Activated CD4-positive, alpha-beta memory T cell treated with anti-CD3 and anti-CD28 coated beads, Interleukin-2, amount 10 ng/mL, durations not matched to agents 7 days and 5 days (primary cell): ENCODE measurements around the gene KLHL26. TPM values are rescaled to one million over a fixed set of nuclear protein-coding genes. Genes with fewer than 3 reads are reported as not detected.

Source experiments
- CTCF ChIA-PET: fragments of 350-600 bp; sonication (Branson Sonifier 250); formaldehyde crosslinking; loops from one replicate; lab custom pipeline; 2021; ENCODE audit warnings: antibody characterized with exemption, inconsistent platforms; lab: Charles Lee
- POLR2A ChIA-PET: fragments of 350-600 bp; sonication (Branson Sonifier 250); formaldehyde crosslinking; loops from one replicate; lab custom pipeline; 2021; ENCODE audit warnings: antibody characterized with exemption; lab: Charles Lee
- DNase-seq: peaks from one replicate; pipeline ENCODE4 v3.0.0-alpha.2; 2020
- H3K27ac Mint-ChIP-seq: one replicate; pipeline ENCODE4 v1.8.0; 2021; ENCODE audit warnings: mild to moderate bottlenecking, mixed read lengths
- H3K27me3 Mint-ChIP-seq: one replicate; pipeline ENCODE4 v1.8.0; 2021; ENCODE audit warnings: mixed read lengths
- H3K36me3 Mint-ChIP-seq: one replicate; pipeline ENCODE4 v1.8.0; 2021; ENCODE audit warnings: low read depth, mixed read lengths
- H3K4me1 Mint-ChIP-seq: one replicate; pipeline ENCODE4 v1.8.0; 2021; ENCODE audit warnings: mixed read lengths
- H3K4me3 Mint-ChIP-seq: one replicate; pipeline ENCODE4 v1.8.0; 2021; ENCODE audit warnings: mild to moderate bottlenecking, mixed read lengths
- H3K9me3 Mint-ChIP-seq: one replicate; pipeline ENCODE4 v1.8.0; 2021; ENCODE audit warnings: mixed read lengths
- total RNA-seq, 2 experiments: library from RNA; stranded (reverse); gene quantifications; one replicate each; pipeline ENCODE4 v1.2.3, GENCODE V29; 2021

KLHL26 gene
- total RNA-seq, 2 experiments from 2014 or later: 10.8 to 11.0 TPM

GRCh38 chr19:18650021-18650390, 13.2 kb downstream of the KLHL26 start:
- no peak for DNase-seq
- Mint-ChIP-seq H3K9me3 (no peaks in the 10 kb centered on the region), H3K27ac (no peak overlapping the region), H3K4me3 (no peak overlapping the region), H3K36me3 (no peaks in the 10 kb centered on the region), H3K27me3 (no peaks in the 10 kb centered on the region), H3K4me1 (no peaks in the 10 kb centered on the region)
- ChIA-PET POLR2A (no interaction called here), CTCF (no interaction called here)

GRCh38 chr19:18650468-18651041, 13.7 kb downstream of the KLHL26 start:
- ChIA-PET POLR2A (no interaction called here), CTCF (no interaction called here)
- Mint-ChIP-seq H3K4me3 (no peak overlapping the region), H3K4me1 (no peaks in the 10 kb centered on the region), H3K9me3 (no peaks in the 10 kb centered on the region), H3K36me3 (no peaks in the 10 kb centered on the region), H3K27me3 (no peaks in the 10 kb centered on the region), H3K27ac (no peak overlapping the region)
- no peak for DNase-seq

- H3K36me3 Mint-ChIP-seq: no peaks in the 10 kb centered on the region
- POLR2A ChIA-PET: no interaction called here
Measured at GRCh38 chr19:18651300-18651699, 14.5 kb downstream of the KLHL26 start.

GRCh38 chr19:18651733-18652132, 14.9 kb downstream of the KLHL26 start:
- ChIA-PET CTCF (no interaction called here), POLR2A (no interaction called here)
- Mint-ChIP-seq H3K9me3 (no peaks in the 10 kb centered on the region), H3K36me3 (no peaks in the 10 kb centered on the region), H3K27me3 (no peaks in the 10 kb centered on the region), H3K4me3 (no peak overlapping the region), H3K4me1 (no peaks in the 10 kb centered on the region), H3K27ac (no peak overlapping the region)
- no peak for DNase-seq

More at GRCh38 chr19:18651300-18651699, 14.5 kb downstream of the KLHL26 start:
- H3K4me1 Mint-ChIP-seq: no peaks in the 10 kb centered on the region
- no peaks in the 10 kb centered on the region for H3K9me3 Mint-ChIP-seq
- CTCF ChIA-PET: no interaction called here
- no peaks in the 10 kb centered on the region for H3K27me3 Mint-ChIP-seq
- no peak overlapping the region for H3K27ac Mint-ChIP-seq
- H3K4me3 Mint-ChIP-seq: no peak overlapping the region
- no peak for DNase-seq

GRCh38 chr19:18653853-18654252, 17.0 kb downstream of the KLHL26 start:
- Mint-ChIP-seq H3K36me3 (no peaks in the 10 kb centered on the region), H3K9me3 (no peaks in the 10 kb centered on the region), H3K27me3 (no peaks in the 10 kb centered on the region), H3K27ac (no peak overlapping the region), H3K4me1 (no peaks in the 10 kb centered on the region), H3K4me3 (no peak overlapping the region)
- ChIA-PET POLR2A (no interaction called here), CTCF (no interaction called here)
- DNase-seq: no peak

- Mint-ChIP-seq H3K27ac (no peak overlapping the region), H3K9me3 (no peaks in the 10 kb centered on the region), H3K4me1 (no peaks in the 10 kb centered on the region), H3K36me3 (no peaks in the 10 kb centered on the region), H3K4me3 (no peak overlapping the region), H3K27me3 (no peaks in the 10 kb centered on the region)
- POLR2A ChIA-PET: no interaction called here
- CTCF ChIA-PET: no interaction called here
- DNase-seq: no peak
Measured at GRCh38 chr19:18654469-18654868, 17.6 kb downstream of the KLHL26 start.

GRCh38 chr19:18655173-18655844, 18.5 kb downstream of the KLHL26 start:
- Mint-ChIP-seq H3K4me3 (no peak overlapping the region), H3K27me3 (no peaks in the 10 kb centered on the region), H3K9me3 (no peaks in the 10 kb centered on the region), H3K36me3 (no peaks in the 10 kb centered on the region), H3K4me1 (no peaks in the 10 kb centered on the region), H3K27ac (no peak overlapping the region)
- CTCF ChIA-PET: no interaction called here
- POLR2A ChIA-PET: no interaction called here
- DNase-seq: no peak

- DNase-seq: no peak
- Mint-ChIP-seq H3K9me3 (no peaks in the 10 kb centered on the region), H3K27ac (no peak overlapping the region), H3K36me3 (no peaks in the 10 kb centered on the region), H3K4me1 (peaks cover 2% of the 10 kb centered on the region), H3K4me3 (no peak overlapping the region), H3K27me3 (no peaks in the 10 kb centered on the region)
- ChIA-PET POLR2A (no interaction called here), CTCF (no interaction called here)
Measured at GRCh38 chr19:18656337-18657086, 19.7 kb downstream of the KLHL26 start.

GRCh38 chr19:18657590-18658365, 20.9 kb downstream of the KLHL26 start:
- CTCF ChIA-PET: no interaction called here
- POLR2A ChIA-PET: no interaction called here
- no peaks in the 10 kb centered on the region for H3K27me3 Mint-ChIP-seq

GRCh38 chr19:18658366-18658855, 21.6 kb downstream of the KLHL26 start:
- CTCF ChIA-PET: no interaction called here
- no peaks in the 10 kb centered on the region for H3K9me3 Mint-ChIP-seq
- no peak overlapping the region for H3K27ac Mint-ChIP-seq
- DNase-seq: no peak
- H3K27me3 Mint-ChIP-seq: no peaks in the 10 kb centered on the region
- POLR2A ChIA-PET: no interaction called here
- peaks cover 2% of the 10 kb centered on the region for H3K4me1 Mint-ChIP-seq
- no peak overlapping the region for H3K4me3 Mint-ChIP-seq
- H3K36me3 Mint-ChIP-seq: no peaks in the 10 kb centered on the region

More at GRCh38 chr19:18657590-18658365, 20.9 kb downstream of the KLHL26 start:
- Mint-ChIP-seq H3K27ac (no peak overlapping the region), H3K9me3 (no peaks in the 10 kb centered on the region), H3K4me1 (peaks cover 2% of the 10 kb centered on the region), H3K4me3 (no peak overlapping the region), H3K36me3 (no peaks in the 10 kb centered on the region)
- DNase-seq: no peak

- ChIA-PET CTCF (no interaction called here), POLR2A (no interaction called here)
- Mint-ChIP-seq H3K27ac (no peak overlapping the region), H3K4me3 (no peak overlapping the region), H3K9me3 (no peaks in the 10 kb centered on the region), H3K4me1 (peaks cover 8% of the 10 kb centered on the region), H3K27me3 (no peaks in the 10 kb centered on the region), H3K36me3 (no peaks in the 10 kb centered on the region)
- DNase-seq: no peak
Measured at GRCh38 chr19:18659281-18660050, 22.6 kb downstream of the KLHL26 start.

- Mint-ChIP-seq H3K36me3 (no peaks in the 10 kb centered on the region), H3K27ac (no peak overlapping the region), H3K27me3 (no peaks in the 10 kb centered on the region), H3K4me1 (peaks cover 8% of the 10 kb centered on the region), H3K9me3 (no peaks in the 10 kb centered on the region), H3K4me3 (no peak overlapping the region)
- POLR2A ChIA-PET: no interaction called here
- CTCF ChIA-PET: no interaction called here
- no peak for DNase-seq
Measured at GRCh38 chr19:18660051-18660910, 23.5 kb downstream of the KLHL26 start.
